HEK293T (cell line): ENCODE measurements around the gene CUX1.

Experiments
- CTCF ChIA-PET: fragments of 350-600 bp; formaldehyde crosslinking; extraction: SDS; loops from one replicate; lab custom pipeline; 2021; ENCODE audit warnings: antibody characterized with exemption, inconsistent platforms; lab: Yijun Ruan, JAX
- POLR2A ChIA-PET: fragments of 350-600 bp; formaldehyde crosslinking; extraction: SDS; loops from one replicate; lab custom pipeline; 2020; ENCODE audit warnings: antibody characterized with exemption, inconsistent platforms; lab: Yijun Ruan, JAX
- DNase-seq: peaks from one replicate; pipeline ENCODE4 v3.0.0; 2012; ENCODE audit warnings: mixed read lengths; ENCODE audit errors: extremely low spot score
- ARNT ChIP-seq: fragments of 450-650 bp; IDR thresholded peaks from 2 replicates; pipeline ENCODE4 v1.6.1; 2017; ENCODE audit warnings: mild to moderate bottlenecking
- BHLHE40 ChIP-seq: fragments of 450-650 bp; IDR thresholded peaks from 2 replicates; pipeline ENCODE4 v1.6.1; 2016; ENCODE audit warnings: mild to moderate bottlenecking, moderate library complexity, borderline replicate concordance
- CTBP1 ChIP-seq: fragments of 450-650 bp; IDR thresholded peaks from 2 replicates; pipeline ENCODE4 v1.6.1; 2016; ENCODE audit warnings: borderline replicate concordance
- ELF4 ChIP-seq: fragments of 450-650 bp; IDR thresholded peaks from 2 replicates; pipeline ENCODE4 v1.6.1; 2017; ENCODE audit warnings: antibody characterized with exemption
- FOXA1 ChIP-seq: fragments of 450-650 bp; IDR thresholded peaks from 2 replicates; pipeline ENCODE4 v1.6.1; 2016; ENCODE audit warnings: mild to moderate bottlenecking
- FOXK2 ChIP-seq: fragments of 450-650 bp; IDR thresholded peaks from 2 replicates; pipeline ENCODE4 v1.6.1; 2016; ENCODE audit warnings: mild to moderate bottlenecking
- FOXM1 ChIP-seq: fragments of 450-650 bp; IDR thresholded peaks from 2 replicates; pipeline ENCODE4 v1.6.1; 2017; ENCODE audit warnings: mild to moderate bottlenecking, borderline replicate concordance
- HDGF ChIP-seq: fragments of 450-650 bp; IDR thresholded peaks from 2 replicates; pipeline ENCODE4 v1.6.1; 2017; ENCODE audit warnings: antibody characterized with exemption, borderline replicate concordance
- L3MBTL2 ChIP-seq: fragments of 450-650 bp; conservative IDR thresholded peaks from 2 replicates; pipeline ENCODE4 v1.6.1; 2016; ENCODE audit warnings: mild to moderate bottlenecking
- LEF1 ChIP-seq: fragments of 450-650 bp; IDR thresholded peaks from 2 replicates; pipeline ENCODE4 v1.6.1; 2017; ENCODE audit warnings: mild to moderate bottlenecking, borderline replicate concordance
- NFRKB ChIP-seq: fragments of 450-650 bp; IDR thresholded peaks from 2 replicates; pipeline ENCODE4 v1.6.1; 2016; ENCODE audit warnings: mild to moderate bottlenecking, moderate library complexity
- SP1 ChIP-seq: fragments of 450-650 bp; IDR thresholded peaks from 2 replicates; pipeline ENCODE4 v1.6.1; 2017
- SUZ12 ChIP-seq: fragments of 450-650 bp; IDR thresholded peaks from 2 replicates; pipeline ENCODE4 v1.6.1; 2016; ENCODE audit warnings: mild to moderate bottlenecking
- TARDBP ChIP-seq: fragments of 450-650 bp; IDR thresholded peaks from 2 replicates; pipeline ENCODE4 v1.6.1; 2016
- ZNF384 ChIP-seq: fragments of 450-650 bp; IDR thresholded peaks from 2 replicates; pipeline ENCODE4 v1.6.1; 2016
- TF ChIP-seq, protein P1 (sequence below): fragments of 450-650 bp; IDR thresholded peaks from 2 replicates; pipeline ENCODE4 v1.6.1; 2016

Gene CUX1

DNA sequence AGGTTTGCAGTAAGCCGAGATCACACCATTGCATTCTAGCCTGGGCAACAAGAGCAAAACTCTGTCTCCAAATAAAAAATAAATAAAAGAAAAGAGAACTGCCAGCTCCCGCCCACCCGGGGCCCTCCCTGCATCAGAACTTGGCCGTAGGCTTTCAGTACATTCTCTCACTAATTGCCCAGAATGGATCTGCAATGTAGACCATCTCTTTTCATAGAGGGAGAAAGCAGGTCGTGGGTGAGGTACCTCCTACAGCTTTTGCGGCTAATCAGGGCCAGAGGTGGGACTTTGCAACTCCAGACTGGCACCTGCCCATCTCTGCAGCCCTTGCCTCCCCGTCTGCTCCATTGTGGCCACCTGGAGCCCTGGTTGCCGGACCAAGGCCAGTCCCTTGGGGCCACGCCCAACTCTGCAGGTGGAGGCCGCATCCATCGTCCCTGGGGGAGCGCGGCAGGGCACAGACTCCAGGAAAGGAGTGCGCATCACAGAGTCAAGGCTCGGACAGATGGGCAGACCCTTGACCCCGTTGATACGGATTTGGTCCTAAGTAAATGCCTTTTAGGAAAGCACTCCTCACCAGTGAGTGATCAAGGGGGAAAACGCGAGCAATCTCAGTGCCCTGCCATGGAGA, 290.2 kb downstream of the CUX1 start:
- TF ChIP-seq NFRKB (no peak), L3MBTL2 (no peak), ARNT (no peak), FOXA1 (no peak), SP1 (no peak), FOXK2 (no peak)
- ChIA-PET POLR2A (no interaction called here), CTCF (no interaction called here)
- no peak for DNase-seq

DNA sequence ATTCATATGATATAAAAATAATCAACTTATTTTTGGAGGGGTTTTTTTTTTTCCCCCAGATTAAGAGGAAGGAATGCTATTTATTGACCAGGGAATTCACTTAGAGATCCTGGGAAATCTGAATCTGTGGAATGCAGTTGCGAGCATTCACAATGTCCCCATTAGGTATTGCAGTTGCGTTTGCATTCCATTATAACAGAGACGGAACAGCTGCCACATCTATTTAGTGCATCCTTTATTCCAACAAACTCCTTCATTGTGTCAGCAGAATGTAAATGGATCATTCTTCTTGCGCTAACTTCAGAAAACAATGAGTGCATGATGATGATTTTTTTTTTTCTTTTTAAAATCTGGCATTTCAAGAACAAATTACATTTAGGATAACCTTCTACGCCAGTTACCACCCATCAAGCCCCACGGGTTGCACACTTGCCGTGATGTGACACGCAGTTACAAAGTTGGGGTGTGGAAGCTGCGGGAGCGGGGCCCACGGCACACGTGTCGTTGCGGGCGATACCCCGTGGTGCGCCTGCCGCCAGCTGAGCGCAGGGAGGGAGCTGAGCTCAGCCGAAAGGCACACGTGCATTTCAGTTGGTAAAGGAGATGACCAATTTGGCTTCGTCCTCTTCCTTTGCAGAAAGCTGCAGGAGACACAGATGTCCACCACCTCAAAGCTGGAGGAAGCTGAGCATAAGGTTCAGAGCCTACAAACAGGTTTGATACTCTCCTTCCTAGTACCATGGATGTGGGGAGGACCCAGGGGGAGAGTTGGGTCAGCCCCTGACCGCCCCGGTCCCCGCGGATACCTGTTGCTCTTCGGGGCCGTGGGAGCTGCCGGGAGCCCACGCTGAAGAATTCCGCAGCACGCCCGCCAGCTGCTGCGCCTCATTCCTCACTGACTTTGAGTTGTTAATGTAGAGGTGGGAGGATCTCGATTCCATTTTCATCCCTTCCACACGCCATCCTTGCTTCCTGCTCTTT, 293.9 kb downstream of the CUX1 start:
- no peak for DNase-seq
- POLR2A ChIA-PET = no interaction called here
- TF ChIP-seq, protein P1, sequence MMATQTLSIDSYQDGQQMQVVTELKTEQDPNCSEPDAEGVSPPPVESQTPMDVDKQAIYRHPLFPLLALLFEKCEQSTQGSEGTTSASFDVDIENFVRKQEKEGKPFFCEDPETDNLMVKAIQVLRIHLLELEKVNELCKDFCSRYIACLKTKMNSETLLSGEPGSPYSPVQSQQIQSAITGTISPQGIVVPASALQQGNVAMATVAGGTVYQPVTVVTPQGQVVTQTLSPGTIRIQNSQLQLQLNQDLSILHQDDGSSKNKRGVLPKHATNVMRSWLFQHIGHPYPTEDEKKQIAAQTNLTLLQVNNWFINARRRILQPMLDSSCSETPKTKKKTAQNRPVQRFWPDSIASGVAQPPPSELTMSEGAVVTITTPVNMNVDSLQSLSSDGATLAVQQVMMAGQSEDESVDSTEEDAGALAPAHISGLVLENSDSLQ = no peak
- TF ChIP-seq FOXK2 (no peak), L3MBTL2 (no peak), NFRKB (no peak), LEF1 (no peak), TARDBP (no peak), ARNT (no peak)
- CTCF ChIA-PET = no interaction called here

GRCh38 chr7:102115181-102115580, 297.8 kb downstream of the CUX1 start:
- CTCF ChIA-PET = no interaction called here
- POLR2A ChIA-PET = no interaction called here
- DNase-seq = no peak
- no peak for TF ChIP-seq FOXK2
- TF ChIP-seq NFRKB = no peak
- no peak for TF ChIP-seq CTBP1
- no peak for TF ChIP-seq SP1
- no peak for TF ChIP-seq ARNT
- no peak for TF ChIP-seq LEF1
- no peak for TF ChIP-seq ELF4
- no peak for TF ChIP-seq TARDBP
- TF ChIP-seq, protein P1 = no peak
- TF ChIP-seq SUZ12 = no peak
- no peak for TF ChIP-seq HDGF
- TF ChIP-seq FOXA1 = no peak
- TF ChIP-seq BHLHE40 = no peak
- TF ChIP-seq ZNF384 = no peak
- no peak for TF ChIP-seq FOXM1
- no peak for TF ChIP-seq L3MBTL2

DNA sequence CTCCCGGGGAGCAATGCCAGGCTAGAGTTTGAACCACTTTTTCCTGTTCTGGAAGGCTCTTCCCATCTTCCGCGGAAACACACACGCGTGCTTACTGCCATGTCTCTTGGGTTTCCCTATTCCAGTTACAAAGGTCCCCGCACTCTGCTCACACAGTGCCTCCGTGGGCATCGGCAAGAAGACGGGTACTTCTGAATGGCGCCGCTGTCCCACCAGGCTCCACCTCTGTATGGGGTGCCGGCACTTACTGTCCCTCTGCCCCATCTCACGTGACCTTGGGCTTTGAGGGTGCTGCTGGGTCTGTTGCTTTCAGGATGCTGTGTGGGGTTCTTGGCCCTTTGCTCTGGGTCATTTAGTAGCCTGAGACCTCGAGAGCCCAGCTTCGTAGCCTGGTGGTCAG, 298.5 kb downstream of the CUX1 start:
- TF ChIP-seq FOXA1 = no peak
- no peak for TF ChIP-seq BHLHE40
- no peak for TF ChIP-seq HDGF
- no peak for TF ChIP-seq CTBP1
- no peak for TF ChIP-seq SP1
- TF ChIP-seq, protein P1 = no peak
- no peak for TF ChIP-seq TARDBP
- TF ChIP-seq L3MBTL2 = no peak
- no peak for TF ChIP-seq FOXM1
- TF ChIP-seq ZNF384 = no peak
- no peak for TF ChIP-seq LEF1
- POLR2A ChIA-PET = no interaction called here
- CTCF ChIA-PET = interaction anchor here (0.6 kb wide), 1 partner anchor 11 kb away, joined by 3 read pairs; no protein-coding TSS in a partner anchor
- no peak for DNase-seq

DNA sequence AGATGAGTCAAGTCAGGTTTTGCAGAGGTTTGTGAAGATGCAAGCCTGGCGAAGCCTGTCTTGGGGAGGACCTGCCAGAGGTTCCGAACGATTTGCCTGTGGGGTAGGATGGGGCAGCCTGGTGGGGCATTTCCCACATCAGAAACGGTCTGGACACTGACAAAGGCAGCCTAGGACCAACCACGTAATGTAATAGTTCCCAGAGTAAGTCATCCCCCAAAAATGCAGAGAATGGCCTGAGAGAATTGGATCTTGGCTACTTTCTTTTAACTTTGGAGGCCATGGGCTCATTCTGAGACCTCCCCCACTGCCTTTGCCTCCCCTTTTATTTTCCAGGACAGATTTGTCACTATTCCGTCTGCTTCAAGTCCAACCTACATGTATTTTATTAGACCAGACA, 300.3 kb downstream of the CUX1 start:
- DNase-seq = no peak
- POLR2A ChIA-PET = no interaction called here
- CTCF ChIA-PET = no interaction called here
- no peak for TF ChIP-seq BHLHE40
- no peak for TF ChIP-seq ARNT
- no peak for TF ChIP-seq SP1

DNA sequence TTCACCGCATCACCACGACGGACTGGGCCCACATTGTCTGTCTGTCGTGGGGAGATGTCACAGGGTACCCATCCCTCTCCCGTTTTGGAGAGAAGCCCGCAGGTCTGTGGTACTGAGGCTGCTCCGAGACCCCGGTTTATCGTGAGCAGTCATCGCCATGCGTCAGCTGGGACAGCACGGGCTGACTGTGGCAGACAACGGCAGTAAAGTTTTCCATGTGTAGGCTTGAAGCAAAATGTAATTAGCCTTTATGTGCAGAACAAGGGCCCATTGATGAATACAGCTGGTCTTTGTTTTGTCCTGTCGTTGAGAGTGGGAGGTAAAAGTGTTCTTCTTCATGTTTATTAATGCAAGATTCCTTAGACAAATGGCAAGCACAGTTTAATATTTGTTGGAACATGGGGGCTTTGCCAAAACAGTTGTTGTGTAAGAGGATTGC, 301.8 kb downstream of the CUX1 start:
- DNase-seq = no peak
- POLR2A ChIA-PET = no interaction called here
- CTCF ChIA-PET = no interaction called here
- TF ChIP-seq FOXM1 = no peak
- TF ChIP-seq BHLHE40 = no peak
- no peak for TF ChIP-seq TARDBP
- TF ChIP-seq NFRKB = no peak
- TF ChIP-seq FOXA1 = no peak
- TF ChIP-seq ELF4 = no peak
